IPS-11a (cell line): Measurements from ENCODE around the gene ZNF699.
"Not testable (repeated sequence)": the region's sequence is repeated elsewhere in the genome, so short reads cannot be mapped to it uniquely, and the experiment has no call there.

Source experiments
- H3K4me3 ChIP-seq: one replicate; pipeline ENCODE4 v1.5.1; 2013; ENCODE audit warnings: low read depth, low read length, control low read depth

Gene ZNF699

DNA sequence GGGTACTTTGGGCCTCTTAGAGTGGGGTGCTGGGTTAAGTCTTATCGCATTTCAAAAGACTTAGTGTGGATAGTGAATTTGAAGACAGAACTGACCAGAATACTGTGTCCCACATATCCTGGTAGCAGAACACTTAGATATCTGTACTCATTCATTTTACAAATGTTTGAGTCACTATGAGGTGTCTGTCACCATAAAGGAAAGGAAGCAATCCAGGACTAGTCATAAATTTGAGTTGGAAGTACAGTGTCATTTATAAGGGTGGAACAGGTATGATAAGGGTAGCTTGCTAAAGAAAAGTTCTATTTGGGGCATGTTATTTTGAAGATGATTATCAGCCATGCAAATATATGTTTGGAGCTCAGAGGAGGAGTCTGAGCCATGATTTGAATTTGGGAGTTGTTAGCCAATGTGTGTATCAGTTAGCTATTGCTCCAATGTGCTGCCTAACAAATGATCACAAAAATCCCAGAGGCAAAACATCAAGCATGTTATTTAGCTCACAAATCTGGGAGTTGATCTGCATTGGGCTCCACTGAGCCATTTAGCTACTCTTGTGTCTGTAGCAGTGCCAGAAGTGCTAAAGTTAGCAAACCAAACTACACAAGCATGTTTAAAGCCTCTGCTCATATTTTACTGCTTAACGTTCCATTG is 20.3 kb downstream of the ZNF699 start:
- no peak overlapping the region for H3K4me3 ChIP-seq

- H3K4me3 ChIP-seq, result not testable (repeated sequence)
These were observed 26.2 kb downstream of the ZNF699 start for GRCh38 chr19:9283485-9283884.

DNA sequence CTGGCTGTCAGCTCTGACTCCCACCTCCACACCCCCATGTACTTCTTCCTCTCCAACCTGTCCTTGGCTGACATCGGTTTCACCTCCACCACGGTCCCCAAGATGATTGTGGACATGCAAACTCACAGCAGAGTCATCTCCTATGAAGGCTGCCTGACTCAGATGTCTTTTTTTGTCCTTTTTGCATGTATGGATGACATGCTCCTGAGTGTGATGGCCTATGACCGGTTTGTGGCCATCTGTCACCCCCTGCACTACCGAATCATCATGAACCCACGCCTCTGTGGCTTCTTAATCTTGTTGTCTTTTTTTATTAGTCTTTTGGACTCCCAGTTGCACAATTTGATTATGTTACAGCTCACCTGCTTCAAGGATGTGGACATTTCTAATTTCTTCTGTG is 58.4 kb downstream of the ZNF699 start:
- H3K4me3 ChIP-seq, result no peak overlapping the region

GRCh38 chr19:9250630-9251029 is 59.0 kb downstream of the ZNF699 start, which contains the start of gene OR7E24:
Gene OR7E24, plus strand, starts transcription at chr19:9250930. Its CDS starts 114 bp downstream, at chr19:9251044.
- H3K4me3 ChIP-seq, result no peak within 1 kb of the TSS
